ENCODE data around the gene EPB41.
A peak's percentile ranks its signal among the peaks of the same experiment; 100 is the strongest.
"Not testable (repeated sequence)": the region's sequence is repeated elsewhere in the genome, so short reads cannot be mapped to it uniquely, and the experiment has no call there.

Gene EPB41

GRCh38 chr1:28927648-28928313 is 13.4 kb downstream of the EPB41 start:
- DNase-seq = no peak

DNA sequence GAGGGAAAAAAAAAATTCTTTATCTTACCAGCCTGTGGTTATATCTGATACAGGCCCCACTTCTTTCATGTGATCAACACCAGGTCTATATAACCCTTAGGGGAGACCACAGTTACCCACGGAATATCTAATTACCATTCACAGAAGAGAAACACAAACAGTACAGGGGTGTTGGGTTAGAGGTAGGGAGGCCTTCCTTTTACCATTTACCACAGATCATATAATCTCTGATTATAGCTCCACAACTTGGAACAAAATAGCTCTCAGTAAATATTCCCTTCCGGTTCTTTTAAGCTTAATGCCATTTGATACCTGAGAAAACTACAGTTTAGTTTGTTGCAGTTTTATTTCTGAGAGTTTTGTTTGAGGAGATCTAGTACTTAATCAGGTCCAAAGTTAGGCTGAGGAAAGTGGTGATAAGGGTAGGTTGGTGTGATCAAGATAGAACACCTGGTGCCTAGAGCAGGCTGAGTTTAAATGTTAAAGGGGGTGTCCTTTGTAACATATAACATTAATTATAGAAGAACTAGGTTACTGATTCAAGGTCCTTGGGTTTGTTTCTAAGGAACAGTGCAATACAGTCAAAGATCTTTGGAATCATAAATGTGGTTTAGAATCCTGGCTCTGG is 14.1 kb downstream of the EPB41 start:
- DNase-seq = no peak

- DNase-seq = no peak
Observed at GRCh38 chr1:28933277-28933676, 18.9 kb downstream of the EPB41 start.

GRCh38 chr1:28933918-28934317 is 19.5 kb downstream of the EPB41 start:
- DNase-seq = no peak

DNA sequence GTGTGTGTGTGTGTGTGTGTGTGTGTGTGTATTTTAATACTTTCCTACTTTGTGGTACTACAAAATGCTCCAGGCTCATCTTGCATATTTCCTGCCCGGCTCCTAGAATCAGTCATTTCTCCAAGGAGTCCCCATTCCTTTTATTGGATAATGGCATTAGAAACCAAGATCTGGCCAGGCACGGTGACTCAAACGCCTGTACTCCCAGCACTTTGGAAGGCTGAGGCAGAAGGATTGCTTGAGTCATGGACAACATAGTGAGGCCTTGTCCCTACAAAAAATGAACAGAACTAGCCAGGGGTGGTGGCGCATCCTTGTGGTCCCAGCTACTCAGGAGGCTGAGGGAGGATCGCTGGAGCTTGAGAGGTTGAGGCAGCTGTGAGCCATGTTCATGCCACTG is 20.3 kb downstream of the EPB41 start:
- no peak for DNase-seq

DNA sequence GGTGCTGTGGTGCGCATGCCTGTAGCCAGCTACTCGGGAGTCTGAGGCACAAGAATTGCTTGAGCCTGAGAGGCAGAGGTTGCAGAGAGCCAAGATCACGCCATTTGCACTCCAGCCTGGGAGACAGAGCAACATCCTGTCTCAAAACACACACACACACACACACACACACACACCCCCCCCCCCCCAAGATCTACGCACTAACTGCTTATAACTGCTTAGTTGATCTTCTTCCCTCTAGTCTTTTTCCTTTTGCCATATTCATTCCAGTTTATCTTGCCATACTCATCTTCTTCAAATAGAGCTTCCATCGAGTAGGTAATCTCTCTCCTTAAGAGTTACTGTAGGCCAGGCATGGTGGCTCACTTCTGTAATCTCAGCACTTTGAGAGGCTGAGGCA is 20.9 kb downstream of the EPB41 start:
- DNase-seq = no peak

DNA sequence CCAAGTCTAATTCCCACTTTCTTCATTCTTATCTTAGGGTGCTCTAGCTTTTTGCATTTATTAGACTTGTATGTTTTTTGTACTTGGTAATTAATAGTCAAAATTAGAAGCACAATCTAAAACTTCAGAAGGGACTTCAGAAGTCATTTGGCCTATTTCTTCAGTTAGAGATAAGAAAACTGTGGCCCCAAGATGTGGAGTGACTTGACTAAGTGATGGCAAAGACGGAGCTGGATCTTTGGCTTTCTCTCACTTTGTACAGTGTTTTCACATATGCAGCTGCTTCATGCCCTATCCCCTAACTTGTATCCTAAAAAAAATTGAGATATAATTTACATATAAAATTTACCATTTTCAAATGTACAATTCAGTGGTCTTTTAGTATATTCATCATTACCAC is 21.7 kb downstream of the EPB41 start:
- DNase-seq = no peak

- no peak for DNase-seq
Observed at GRCh38 chr1:28936528-28936927, 22.2 kb downstream of the EPB41 start.

DNA sequence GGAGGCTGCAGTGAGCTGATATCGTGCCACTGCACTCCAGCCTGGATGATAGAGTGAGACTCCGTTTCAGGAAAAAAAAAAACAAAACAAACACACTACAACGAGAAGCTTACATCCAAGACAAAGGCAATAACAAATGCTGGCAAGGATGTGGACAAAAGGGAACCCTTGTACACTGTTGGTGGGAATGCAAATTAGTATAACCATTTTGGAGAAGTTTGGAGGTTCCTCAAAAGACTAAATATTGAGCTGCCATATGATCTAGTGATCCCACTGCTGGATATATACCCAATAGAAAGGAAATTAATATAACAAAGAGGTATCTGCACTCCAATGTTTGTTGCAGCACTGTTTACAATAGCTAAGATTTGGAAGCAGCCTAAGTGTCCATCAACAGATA is 29.2 kb downstream of the EPB41 start:
- not testable (repeated sequence) for DNase-seq

GRCh38 chr1:28950006-28950405 is 35.6 kb downstream of the EPB41 start:
- no peak for DNase-seq

DNA sequence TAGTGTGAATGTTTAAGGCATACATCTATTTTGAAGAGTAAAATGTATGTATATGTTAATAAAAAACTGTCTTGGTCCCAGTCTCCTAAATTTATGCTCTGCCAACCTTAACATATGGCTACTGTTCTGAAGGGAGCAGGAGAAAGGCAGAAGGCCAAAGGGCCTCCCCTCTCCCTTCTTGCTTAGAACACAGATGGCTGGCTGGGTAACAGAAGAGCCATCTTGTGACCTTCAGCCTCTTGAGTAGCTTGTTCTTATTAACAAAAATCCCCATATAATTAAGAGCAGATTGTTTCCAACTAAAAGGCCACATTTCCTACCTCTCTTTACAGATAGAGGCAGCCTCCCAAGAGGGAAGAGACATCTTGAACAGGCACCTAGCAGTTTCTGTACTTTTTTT is 36.1 kb downstream of the EPB41 start:
- no peak for DNase-seq

- DNase-seq = no peak
Observed at GRCh38 chr1:28954126-28954726, 39.9 kb downstream of the EPB41 start.

DNA sequence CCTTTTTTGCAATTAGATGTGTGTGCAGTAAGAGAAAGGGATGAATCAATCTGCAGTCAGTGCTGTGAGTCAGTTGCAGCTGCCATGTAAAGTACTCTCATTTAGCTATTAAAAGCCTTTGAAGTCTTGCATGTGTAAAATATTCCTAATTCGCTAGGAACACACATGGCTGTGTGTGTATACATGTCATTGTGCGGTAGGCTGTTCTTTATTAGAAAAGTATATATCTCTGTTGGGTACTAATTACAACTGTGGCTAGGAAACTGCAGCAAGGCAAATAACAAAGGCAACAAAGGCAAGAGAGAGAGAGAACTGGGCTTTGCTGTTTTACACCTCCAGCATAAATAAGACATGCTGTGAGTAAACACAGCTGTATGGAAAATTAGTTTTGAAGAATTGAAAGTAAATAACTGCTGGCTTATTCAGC is 41.7 kb downstream of the EPB41 start:
- DNase-seq = no peak

GRCh38 chr1:28962114-28962831 is 47.9 kb downstream of the EPB41 start:
- DNase-seq = peak; percentile 24 to 48

DNA sequence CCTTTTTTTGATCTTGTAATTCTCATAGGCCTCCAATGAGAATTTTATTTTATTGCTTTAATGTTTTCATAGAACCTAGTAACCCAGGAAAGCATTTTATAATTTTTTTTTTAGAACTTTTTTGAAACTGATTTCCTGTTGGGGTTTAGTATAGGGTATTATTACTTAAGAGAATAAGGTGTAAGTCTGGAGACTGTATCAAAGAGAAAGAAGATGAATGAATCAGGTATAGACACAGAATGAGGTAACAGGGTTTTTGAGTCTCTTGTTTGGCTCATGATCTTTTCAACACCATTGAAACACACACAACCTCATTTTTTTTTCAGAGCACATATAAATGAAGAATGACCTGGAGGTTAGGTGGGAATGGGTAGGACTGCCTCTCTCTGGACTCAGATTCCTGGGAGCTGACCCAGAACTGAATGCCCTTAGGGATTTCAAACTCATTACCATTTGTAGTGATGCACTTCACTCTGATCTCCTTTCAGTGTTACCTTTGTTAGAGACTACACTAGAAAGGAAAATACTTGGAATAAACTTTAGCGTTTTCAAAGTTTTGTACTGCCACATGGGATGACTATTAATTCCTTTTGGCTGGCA is 51.0 kb downstream of the EPB41 start:
- no peak for DNase-seq

DNA sequence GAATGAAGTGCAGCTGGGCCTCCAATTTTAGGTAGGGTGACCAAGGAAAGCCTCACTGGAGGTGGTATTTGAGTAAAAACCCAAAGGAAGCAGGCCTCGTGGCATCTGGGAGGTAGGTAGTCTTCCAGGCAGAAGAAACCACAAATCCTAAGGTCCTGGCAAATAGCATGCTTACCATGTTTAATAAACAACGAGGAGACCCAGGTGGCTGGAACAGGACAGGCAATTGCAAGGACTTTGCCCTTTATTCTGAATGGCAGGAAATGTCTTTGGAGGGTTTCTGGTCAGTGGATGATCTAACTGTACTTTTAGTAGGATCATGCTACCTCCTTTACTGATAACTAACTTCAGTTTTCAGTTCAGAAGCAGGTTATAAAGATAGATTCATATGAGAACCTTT is 52.2 kb downstream of the EPB41 start:
- no peak for DNase-seq

DNA sequence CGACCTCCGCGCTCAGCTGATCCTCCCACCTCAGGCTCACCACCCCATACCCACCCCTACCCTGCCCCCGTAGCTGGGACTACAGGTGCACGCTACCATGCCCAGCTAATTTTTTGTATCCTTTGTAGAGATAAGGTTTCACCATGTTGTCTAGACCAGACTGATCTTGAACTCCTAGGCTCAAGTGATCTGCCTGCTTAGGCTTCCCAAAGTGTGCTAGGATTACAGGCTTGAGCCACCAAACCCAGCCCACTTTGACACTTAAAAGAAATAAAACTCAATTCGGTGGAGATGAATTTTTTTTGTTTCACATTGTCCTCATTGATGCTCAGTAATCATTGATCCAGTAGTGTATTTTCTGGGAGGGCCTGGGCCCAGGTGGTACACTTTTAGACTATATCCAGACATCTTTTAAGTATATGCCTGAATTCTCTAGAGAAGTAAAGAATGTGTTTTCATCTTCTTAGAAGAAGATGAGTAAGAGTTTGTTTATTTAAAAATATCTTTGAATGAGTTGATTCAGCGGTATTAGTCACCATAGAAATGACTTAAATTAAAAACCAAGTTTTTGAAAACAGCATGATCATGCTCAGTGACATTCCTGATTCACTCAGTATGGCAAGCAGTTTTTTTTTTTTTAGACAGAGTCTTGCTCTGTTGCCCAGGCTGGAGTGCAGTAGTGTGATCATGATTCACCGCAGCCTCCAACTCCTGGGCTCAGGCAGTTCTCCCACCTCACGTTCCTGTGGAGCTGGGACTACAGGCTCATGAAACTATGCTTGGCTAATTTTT is 57.8 kb downstream of the EPB41 start:
- DNase-seq = peak in 1 of 2 donors; percentile 25

- DNase-seq = no peak
Observed at GRCh38 chr1:28973596-28974421, 59.4 kb downstream of the EPB41 start.

DNA sequence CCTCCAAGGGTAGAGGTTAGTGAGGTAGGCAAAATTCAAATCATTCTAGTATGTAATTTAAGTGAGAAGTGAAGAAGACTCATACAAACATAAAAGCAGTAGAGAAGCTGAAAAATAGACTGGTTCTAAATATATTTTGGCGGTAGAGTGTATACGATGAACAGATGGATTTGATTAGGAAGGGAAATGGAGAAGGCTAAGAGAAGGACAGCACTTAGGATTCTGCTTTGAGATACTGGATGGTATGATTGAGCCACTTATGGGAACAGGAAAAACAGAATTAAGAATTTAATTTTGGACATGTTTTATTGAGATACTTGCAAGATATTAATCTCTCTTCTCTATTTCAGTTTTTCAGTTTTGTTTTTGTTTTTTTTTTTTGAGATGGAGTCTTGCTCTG is 60.1 kb downstream of the EPB41 start:
- no peak for DNase-seq

DNA sequence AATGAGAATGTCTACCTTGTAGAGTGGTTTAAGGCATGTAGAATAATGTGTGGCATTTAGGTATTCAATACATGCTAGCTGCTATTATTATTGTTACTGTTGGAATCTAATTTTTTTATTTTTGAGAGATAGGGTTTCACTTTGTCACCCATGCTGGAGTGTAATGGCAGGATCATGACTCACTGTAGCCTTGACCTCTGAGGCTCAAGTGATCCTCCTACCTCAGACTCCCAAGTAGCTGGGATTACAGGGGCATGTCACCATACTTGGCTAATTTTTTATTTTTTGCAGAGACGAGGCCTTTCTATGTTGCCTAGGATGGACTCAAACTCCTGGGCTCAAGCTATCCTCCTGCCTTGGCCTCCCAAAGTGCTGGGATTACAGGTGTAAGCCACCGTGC is 61.9 kb downstream of the EPB41 start:
- DNase-seq = no peak

DNA sequence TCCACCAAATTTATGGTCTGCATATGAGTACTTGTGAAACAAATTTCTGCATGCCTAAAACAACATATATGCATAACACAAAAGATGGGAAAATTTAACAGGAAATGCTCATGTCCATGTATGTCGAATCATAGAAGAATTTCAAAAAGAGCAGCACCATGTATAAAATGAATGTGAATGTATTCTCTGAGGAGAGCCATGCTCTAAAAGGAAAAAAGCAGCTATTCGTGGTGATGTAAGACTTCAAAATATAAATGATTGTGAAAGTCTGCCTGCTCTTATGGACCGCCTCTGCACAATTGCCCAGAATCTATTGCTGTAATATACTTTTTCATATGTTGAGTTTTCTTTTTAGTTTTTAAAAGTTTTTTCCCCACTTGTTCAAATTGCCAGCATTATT is 66.8 kb downstream of the EPB41 start:
- DNase-seq = no peak

- no peak for DNase-seq
Observed at GRCh38 chr1:28982198-28982597, 67.8 kb downstream of the EPB41 start.

Measured in stimulated activated CD4-positive, alpha-beta T cell treated with anti-CD3 and anti-CD28 coated beads, Interleukin-2, amount 100 ng/mL, for 24 hours (primary cell).